Vagina (tissue), 2 donors: ENCODE measurements around the gene GAL3ST2.

Experiments used
- POLR2AphosphoS5 ChIP-seq, 2 donors: sonication (generic); formaldehyde crosslinking; IDR thresholded peaks; one replicate each; pipeline ENCODE4 v1.9.0; 2017; ENCODE audit warnings: antibody characterized with exemption in 2 of 2, mild to moderate bottlenecking in 2 of 2, low read depth in 1 of 2; ENCODE audit not compliant: insufficient read depth in 1 of 2
- TF ChIP-seq, protein P1 (sequence below), 3 experiments: fragments of 450-650 bp in 2 of 3; fragments of 200-600 bp in 1 of 3; sonication (generic) in 1 of 3; IDR thresholded peaks; one replicate each; pipeline ENCODE4 v1.5.1; 2017 to 2019; ENCODE audit warnings: antibody characterized with exemption in 3 of 3, mild to moderate bottlenecking in 2 of 3, moderate library complexity in 2 of 3

DNA sequence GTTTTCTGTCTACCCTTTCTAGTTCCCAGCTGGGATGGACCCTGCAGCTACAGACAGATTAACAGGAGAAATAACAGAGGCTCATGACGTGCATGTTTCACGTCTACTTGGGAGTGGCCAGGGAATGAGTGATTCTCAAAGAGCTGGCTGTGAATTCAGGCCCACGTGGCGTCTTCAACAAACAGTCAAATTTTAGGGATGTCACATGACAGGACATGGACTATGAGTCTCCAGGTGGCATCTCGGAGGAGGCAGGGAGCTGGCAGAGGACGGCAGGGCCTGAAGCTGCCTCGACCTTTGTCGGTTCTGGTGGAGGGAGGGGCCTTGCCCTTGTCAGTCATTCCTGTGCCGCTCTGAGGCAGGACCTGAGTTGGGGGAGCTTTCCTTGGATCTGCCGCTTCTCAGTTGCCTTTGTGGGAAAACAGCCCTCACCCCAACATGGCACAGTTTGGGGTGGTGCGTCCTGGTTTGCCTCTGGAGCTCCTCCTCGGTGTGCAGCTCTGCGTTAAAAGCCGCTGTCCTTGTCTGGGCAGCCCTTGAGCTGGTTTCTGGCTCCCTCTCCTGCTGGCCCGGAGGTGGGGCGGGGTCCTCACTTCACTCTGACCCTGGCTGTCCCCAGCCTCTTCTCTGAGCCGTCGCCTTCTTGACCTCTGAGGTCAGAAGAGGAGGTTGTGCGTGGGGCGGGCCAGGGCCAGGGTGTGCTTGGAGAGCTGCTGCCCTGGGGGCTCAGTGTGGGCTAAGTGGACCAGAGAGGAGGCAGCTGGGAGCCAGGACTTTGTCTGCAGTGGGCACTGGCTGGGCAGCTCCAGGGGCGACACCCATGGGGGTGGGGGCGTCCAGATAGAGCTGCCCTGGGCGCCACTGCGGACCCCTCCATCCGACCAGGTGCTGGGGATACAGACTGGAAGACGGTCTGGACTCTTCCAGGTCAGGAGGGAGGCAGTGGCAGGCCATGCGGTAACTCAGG lies 12.1 kb upstream of the GAL3ST2 start:
- TF ChIP-seq, protein P1, sequence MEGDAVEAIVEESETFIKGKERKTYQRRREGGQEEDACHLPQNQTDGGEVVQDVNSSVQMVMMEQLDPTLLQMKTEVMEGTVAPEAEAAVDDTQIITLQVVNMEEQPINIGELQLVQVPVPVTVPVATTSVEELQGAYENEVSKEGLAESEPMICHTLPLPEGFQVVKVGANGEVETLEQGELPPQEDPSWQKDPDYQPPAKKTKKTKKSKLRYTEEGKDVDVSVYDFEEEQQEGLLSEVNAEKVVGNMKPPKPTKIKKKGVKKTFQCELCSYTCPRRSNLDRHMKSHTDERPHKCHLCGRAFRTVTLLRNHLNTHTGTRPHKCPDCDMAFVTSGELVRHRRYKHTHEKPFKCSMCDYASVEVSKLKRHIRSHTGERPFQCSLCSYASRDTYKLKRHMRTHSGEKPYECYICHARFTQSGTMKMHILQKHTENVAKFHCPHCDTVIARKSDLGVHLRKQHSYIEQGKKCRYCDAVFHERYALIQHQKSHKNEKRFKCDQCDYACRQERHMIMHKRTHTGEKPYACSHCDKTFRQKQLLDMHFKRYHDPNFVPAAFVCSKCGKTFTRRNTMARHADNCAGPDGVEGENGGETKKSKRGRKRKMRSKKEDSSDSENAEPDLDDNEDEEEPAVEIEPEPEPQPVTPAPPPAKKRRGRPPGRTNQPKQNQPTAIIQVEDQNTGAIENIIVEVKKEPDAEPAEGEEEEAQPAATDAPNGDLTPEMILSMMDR (IDR thresholded peaks at IDR 0.05) = no peak
- TF ChIP-seq POLR2AphosphoS5 (IDR thresholded peaks at IDR 0.05; ENCODE audit: insufficient read depth in 1 of 2, low read depth in 1 of 2) = no peak
